ENCODE data around the gene CYP24A1.

GRCh38 chr20:54129350-54129749 lies 44.4 kb downstream of the CYP24A1 start:
- TF ChIP-seq CTCF (conservative IDR thresholded peaks at IDR 0.05) (no peak), ZFX (IDR thresholded peaks at IDR 0.05) (no peak)
